Right lobe of liver (tissue), 6 donors: Measurements from ENCODE around the gene GLRA1. TPM values are rescaled to one million over a fixed set of nuclear protein-coding genes. Genes with fewer than 3 reads are reported as not detected.
A peak's percentile ranks its signal among the peaks of the same experiment; 100 is the strongest.

Experiments used
- ATAC-seq, 4 donors: fragments of 200-7000 bp; cut with Tn5 transposase; one replicate each; pipeline ENCODE4 v1.9.1; 2020; ENCODE audit warnings: mild to moderate bottlenecking in 4 of 4, moderate library complexity in 4 of 4
- DNase-seq, 3 donors: peaks; one replicate each; pipeline ENCODE4 v3.0.0-alpha.2; 2020
- H3K27ac ChIP-seq, 3 donors: fragments of 200-600 bp; one replicate each; pipeline ENCODE4 v1.8.0; 2022
- H3K27me3 ChIP-seq, 2 donors: fragments of 200-600 bp; one replicate each; pipeline ENCODE4 v1.8.0; 2022
- H3K36me3 ChIP-seq, 4 donors: fragments of 200-600 bp; sonication (generic) in 1 of 4; one replicate each; pipeline versions ENCODE4 v1.5.1 to v1.8.0; 2017 to 2022; ENCODE audit warnings: control low read depth in 1 of 4
- H3K4me1 ChIP-seq, 4 donors: fragments of 200-600 bp; sonication (generic) in 1 of 4; one replicate each; pipeline versions ENCODE4 v1.5.1 to v1.8.0; 2017 to 2022; ENCODE audit warnings: control low read depth in 1 of 4
- H3K4me3 ChIP-seq, 3 donors: fragments of 200-600 bp; one replicate each; pipeline ENCODE4 v1.8.0; 2022
- H3K9me3 ChIP-seq, 4 donors: fragments of 200-600 bp; sonication (generic) in 1 of 4; one replicate each; pipeline versions ENCODE4 v1.5.1 to v1.8.0; 2017 to 2022; ENCODE audit warnings: control low read depth in 1 of 4
- CTCF ChIP-seq, 4 donors: fragments of 200-600 bp in 3 of 4; fragments of 450-650 bp in 1 of 4; IDR thresholded peaks; one replicate each; pipeline versions ENCODE4 v1.5.1 to v1.8.0; 2016 to 2022; ENCODE audit warnings: antibody characterized with exemption in 4 of 4, mild to moderate bottlenecking in 2 of 4
- POLR2A ChIP-seq: fragments of 450-650 bp; IDR thresholded peaks from one replicate; pipeline ENCODE4 v1.6.1; 2017; ENCODE audit warnings: antibody characterized with exemption, mild to moderate bottlenecking
- WGBS: methylation state at CpG from one replicate; pipeline ENCODE4 v1.1.6; 2018; ENCODE audit warnings: low coverage, low lambda C conversion rate; ENCODE audit not compliant: insufficient coverage; ENCODE audit errors: missing lambda C conversion rate; 5-methylcytosine and 5-hydroxymethylcytosine counted together
- intact Hi-C, 2 donors: fragments of 100-400 bp; cut with DNase I; formaldehyde crosslinking; loops; one replicate each; pipeline versions ENCODE4 v1.11.2 to v1.14.1; 2022
- total RNA-seq, 6 experiments: library from RNA; depleted of rRNA in 2 of 6; stranded (reverse); fragments of >200 nt in 2 of 6; fragmentation: NEBNext Ultra II Directional in 3 of 6; extraction: Animal tissue kit (Norgen Biotek cat#: 25700) in 3 of 6; gene quantifications; one replicate each; pipeline versions ENCODE4 v1.1.0 to v1.2.4, GENCODE V29; 2016 to 2023
- donor health status: DM: no; HTN: yes; CAD: no.
- donor health status: DM: no; HTN: no; CAD: no.
- donor health status: DM: no; HTN: no; CAD: no.
- donor health status: DM: no; HTN: yes; CAD: no.
- donor health status: DM: no; HTN: yes; CAD: no.

The GLRA1 gene
- total RNA-seq, 6 experiments from 2014 or later, result not detected

- Histone ChIP-seq H3K4me1 (no peaks in the 10 kb centered on the region), H3K27me3 (no peaks in the 10 kb centered on the region), H3K4me3 (no peak overlapping the region), H3K9me3 (no peaks in the 10 kb centered on the region), H3K27ac (no peak overlapping the region), H3K36me3 (no peaks in the 10 kb centered on the region)
- peak in 1 of 3 donors; percentile 52 for DNase-seq
- TF ChIP-seq POLR2A (no peak), CTCF (IDR thresholded peaks at IDR 0.05) (no peak)
- intact Hi-C loops, result no loop called here
- peak in 2 of 4 donors; percentile 40 to 46 for ATAC-seq
Measured at GRCh38 chr5:151880324-151880723, 44.3 kb downstream of the GLRA1 start.

GRCh38 chr5:151873701-151874100 is 51.0 kb downstream of the GLRA1 start:
- intact Hi-C loops, result no loop called here
- Histone ChIP-seq H3K4me1 (no peaks in the 10 kb centered on the region), H3K36me3 (no peaks in the 10 kb centered on the region), H3K27me3 (no peaks in the 10 kb centered on the region), H3K4me3 (no peak overlapping the region), H3K9me3 (no peaks in the 10 kb centered on the region), H3K27ac (no peak overlapping the region)
- 83% methylated on average over 3 of the region's 3 CpGs for WGBS
- ATAC-seq (no peak), DNase-seq (no peak)
- TF ChIP-seq POLR2A, result no peak
- no peak for TF ChIP-seq CTCF (IDR thresholded peaks at IDR 0.05)

GRCh38 chr5:151872701-151873100 is 52.0 kb downstream of the GLRA1 start:
- Histone ChIP-seq H3K36me3 (no peaks in the 10 kb centered on the region), H3K4me1 (no peaks in the 10 kb centered on the region), H3K4me3 (no peak overlapping the region), H3K27me3 (no peaks in the 10 kb centered on the region), H3K27ac (no peak overlapping the region), H3K9me3 (no peaks in the 10 kb centered on the region)
- TF ChIP-seq POLR2A, result no peak
- TF ChIP-seq CTCF (IDR thresholded peaks at IDR 0.05), result no peak
- ATAC-seq (no peak), DNase-seq (no peak)
- WGBS, result 87% methylated on average over 3 of the region's 3 CpGs
- intact Hi-C loops, result no loop called here

GRCh38 chr5:151870820-151871219 is 53.8 kb downstream of the GLRA1 start:
- H3K4me1 ChIP-seq, result no peaks in the 10 kb centered on the region
- WGBS, result 51% methylated on average over 2 of the region's 3 CpGs
- H3K27me3 ChIP-seq, result no peaks in the 10 kb centered on the region
- TF ChIP-seq POLR2A (no peak), CTCF (IDR thresholded peaks at IDR 0.05) (no peak)
- intact Hi-C loops, result no loop called here
- ATAC-seq (no peak), DNase-seq (no peak)
- no peaks in the 10 kb centered on the region for H3K9me3 ChIP-seq
- no peak overlapping the region for H3K4me3 ChIP-seq
- H3K36me3 ChIP-seq, result no peaks in the 10 kb centered on the region
- H3K27ac ChIP-seq, result no peak overlapping the region

GRCh38 chr5:151870271-151870670 is 54.4 kb downstream of the GLRA1 start:
- Histone ChIP-seq H3K36me3 (no peaks in the 10 kb centered on the region), H3K4me1 (no peaks in the 10 kb centered on the region), H3K4me3 (no peak overlapping the region), H3K27ac (no peak overlapping the region), H3K27me3 (no peaks in the 10 kb centered on the region), H3K9me3 (no peaks in the 10 kb centered on the region)
- intact Hi-C loops, result no loop called here
- 90% methylated on average over 2 of the region's 2 CpGs for WGBS
- ATAC-seq (no peak), DNase-seq (no peak)
- TF ChIP-seq POLR2A (no peak), CTCF (IDR thresholded peaks at IDR 0.05) (no peak)
